Measurements from ENCODE around the gene INPP5A. TPM values are rescaled to one million over a fixed set of nuclear protein-coding genes. Genes with fewer than 3 reads are reported as not detected.
A peak's percentile ranks its signal among the peaks of the same experiment; 100 is the strongest.
"Not testable (repeated sequence)": the region's sequence is repeated elsewhere in the genome, so short reads cannot be mapped to it uniquely, and the experiment has no call there.

INPP5A gene
- total and polyA plus RNA-seq, 5 donors: 60.0 to 116 (median 97.8) TPM

DNA sequence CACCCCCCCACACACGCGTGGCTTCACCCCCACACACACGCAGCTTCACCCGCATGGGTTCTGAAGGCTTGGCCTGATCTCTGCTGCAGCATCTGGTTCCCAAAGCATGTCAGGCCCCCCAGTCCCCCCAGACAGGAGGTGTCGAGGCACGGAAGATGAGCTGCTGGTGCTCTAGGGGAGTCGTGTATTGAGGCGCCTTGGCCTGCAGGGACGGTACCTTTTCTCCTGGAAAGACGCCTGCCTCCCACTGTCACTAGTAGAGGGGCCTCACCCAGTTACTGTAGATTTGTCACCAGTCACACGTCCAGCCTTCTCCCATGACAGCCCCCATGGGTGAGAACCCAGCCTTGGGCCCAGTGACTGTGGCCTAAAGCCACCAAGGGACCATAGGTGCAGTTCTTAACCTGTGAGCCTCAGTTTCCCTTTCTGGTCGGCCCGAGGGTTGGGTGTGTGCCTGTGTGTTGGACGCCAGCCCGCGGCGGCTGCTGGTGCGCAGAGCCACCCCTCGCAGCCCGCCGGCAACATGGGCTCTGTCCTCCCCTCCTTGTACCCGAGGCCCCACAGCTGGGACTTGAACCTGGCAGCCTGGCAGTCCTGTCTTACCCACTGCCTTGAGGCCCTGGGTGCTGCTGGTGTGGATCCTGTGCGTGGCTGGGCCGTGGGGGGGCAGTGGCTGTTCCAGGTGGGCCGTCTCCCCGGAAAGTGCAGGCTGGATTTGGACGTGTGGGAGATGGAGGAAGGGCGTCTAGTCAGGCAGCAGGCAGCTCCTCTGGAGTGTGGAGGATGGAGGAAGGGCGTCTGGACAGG is 166.6 kb downstream of the INPP5A start:
- no peak overlapping the region for H3K4me3 ChIP-seq (ENCODE audit: low read length)
- no peaks in the 10 kb centered on the region for H3K9me3 ChIP-seq (ENCODE audit: control insufficient read depth, low read length)
- intact Hi-C loops (cut with DNase I): no loop called here
- peak in 2 of 3 donors; percentile 30 to 38 for DNase-seq
- H3K27ac ChIP-seq (ENCODE audit: low read length): no peak overlapping the region
- H3K27me3 ChIP-seq (ENCODE audit: control insufficient read depth, insufficient read depth): no peaks in the 10 kb centered on the region
- ATAC-seq: no peak
- 98% methylated on average over 29 of the region's 29 CpGs for WGBS
- H3K4me1 ChIP-seq (ENCODE audit: control insufficient read depth, insufficient read depth, low read length): no peaks in the 10 kb centered on the region

DNA sequence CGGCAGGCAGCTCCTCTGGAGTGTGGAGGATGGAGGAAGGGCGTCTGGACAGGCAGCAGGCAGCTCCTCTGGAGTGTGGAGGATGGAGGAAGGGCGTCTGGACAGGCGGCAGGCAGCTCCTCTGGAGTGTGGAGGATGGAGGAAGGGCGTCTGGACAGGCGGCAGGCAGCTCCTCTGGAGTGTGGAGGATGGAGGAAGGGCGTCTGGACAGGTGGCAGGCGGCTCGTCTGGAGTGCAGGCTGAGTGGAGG is 167.2 kb downstream of the INPP5A start:
- H3K27ac ChIP-seq (ENCODE audit: low read length); H3K4me3 ChIP-seq (ENCODE audit: low read length); H3K9me3 ChIP-seq (ENCODE audit: control insufficient read depth, low read length); H3K4me1 ChIP-seq (ENCODE audit: control insufficient read depth, insufficient read depth, low read length); H3K27me3 ChIP-seq (ENCODE audit: control insufficient read depth, insufficient read depth); ATAC-seq; DNase-seq; intact Hi-C loops (cut with DNase I): not testable (repeated sequence)
- WGBS: 93% methylated on average over 9 of the region's 9 CpGs

- intact Hi-C loops (cut with DNase I): no loop called here
- Histone ChIP-seq H3K4me1 (ENCODE audit: control insufficient read depth, insufficient read depth, low read length) (no peaks in the 10 kb centered on the region), H3K27me3 (ENCODE audit: control insufficient read depth, insufficient read depth) (no peaks in the 10 kb centered on the region), H3K27ac (ENCODE audit: low read length) (no peak overlapping the region), H3K4me3 (ENCODE audit: low read length) (no peak overlapping the region), H3K9me3 (ENCODE audit: control insufficient read depth, low read length) (no peaks in the 10 kb centered on the region)
- DNase-seq: peak; percentile 6 to 53 (median 32)
- WGBS: 97% methylated on average over 15 of the region's 15 CpGs
- no peak for ATAC-seq
These were observed 167.6 kb downstream of the INPP5A start for GRCh38 chr10:132705173-132705572.

DNA sequence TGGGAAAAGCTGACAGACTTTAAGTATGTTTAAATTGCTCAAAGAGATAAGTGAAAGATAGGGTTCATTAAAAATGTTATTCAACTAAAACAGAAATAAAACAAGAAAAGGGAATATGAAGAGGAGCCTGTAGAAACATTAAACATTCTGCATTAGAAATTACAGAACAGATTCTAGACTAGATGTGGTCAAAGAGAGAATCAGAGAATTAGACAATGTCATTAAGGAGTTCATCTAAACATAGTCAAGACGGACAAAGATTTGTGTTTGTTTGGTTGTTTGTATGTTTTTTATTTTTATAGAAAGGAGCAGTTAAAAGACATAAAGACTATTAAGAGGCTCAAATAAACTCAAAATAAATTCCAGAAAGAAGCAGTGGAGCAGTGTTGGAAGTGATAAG is 168.4 kb downstream of the INPP5A start:
- H3K4me1 ChIP-seq (ENCODE audit: control insufficient read depth, insufficient read depth, low read length): no peaks in the 10 kb centered on the region
- H3K9me3 ChIP-seq (ENCODE audit: control insufficient read depth, low read length): no peaks in the 10 kb centered on the region
- intact Hi-C loops (cut with DNase I): no loop called here
- no peak overlapping the region for H3K4me3 ChIP-seq (ENCODE audit: low read length)
- no peak overlapping the region for H3K27ac ChIP-seq (ENCODE audit: low read length)
- WGBS: 96% methylated on average over 1 of the region's 1 CpG
- no peaks in the 10 kb centered on the region for H3K27me3 ChIP-seq (ENCODE audit: control insufficient read depth, insufficient read depth)
- no peak for ATAC-seq
- no peak for DNase-seq

- H3K4me1 ChIP-seq (ENCODE audit: control insufficient read depth, insufficient read depth, low read length): no peaks in the 10 kb centered on the region
- H3K9me3 ChIP-seq (ENCODE audit: control insufficient read depth, low read length): no peaks in the 10 kb centered on the region
- 97% methylated on average over 11 of the region's 11 CpGs for WGBS
- no peaks in the 10 kb centered on the region for H3K27me3 ChIP-seq (ENCODE audit: control insufficient read depth, insufficient read depth)
- intact Hi-C loops (cut with DNase I): no loop called here
- peak; percentile 4 to 36 (median 34) for DNase-seq
- H3K27ac ChIP-seq (ENCODE audit: low read length): no peak overlapping the region
- ATAC-seq: no peak
- H3K4me3 ChIP-seq (ENCODE audit: low read length): no peak overlapping the region
These were observed 169.1 kb downstream of the INPP5A start for GRCh38 chr10:132706701-132707100.

DNA sequence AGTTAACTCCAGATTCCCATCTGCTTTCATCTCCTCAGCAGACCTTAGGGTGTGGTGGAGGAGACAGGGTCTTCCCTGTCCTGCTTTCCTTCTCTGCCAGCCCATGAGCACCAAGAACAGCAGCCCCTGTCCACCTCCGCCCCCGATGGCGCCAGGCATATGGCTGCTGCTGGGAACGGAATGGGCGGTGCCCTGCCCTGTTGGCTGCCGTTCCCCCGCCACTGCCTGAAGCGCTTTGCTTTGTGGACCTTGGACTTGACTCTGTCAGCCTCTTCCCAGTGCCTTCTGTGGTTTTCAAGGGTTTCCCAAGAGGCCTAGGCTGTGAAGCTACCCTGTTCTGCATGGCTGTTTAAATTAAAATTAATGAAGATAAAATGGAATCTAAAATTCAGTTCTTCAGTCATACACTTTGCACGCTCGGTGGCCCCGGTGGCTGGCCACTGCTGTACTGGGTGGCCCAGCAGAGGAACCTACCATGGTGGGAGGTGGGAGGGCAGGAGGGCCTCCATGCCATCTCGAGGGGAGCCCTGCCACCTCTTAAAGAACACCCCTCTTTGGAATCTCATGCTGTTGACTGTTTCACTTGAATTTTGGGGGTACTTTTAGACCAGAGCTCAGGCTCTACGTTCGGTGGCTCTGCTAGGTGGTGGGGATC is 169.7 kb downstream of the INPP5A start:
- 95% methylated on average over 14 of the region's 14 CpGs for WGBS
- Histone ChIP-seq H3K27ac (ENCODE audit: low read length) (no peak overlapping the region), H3K4me1 (ENCODE audit: control insufficient read depth, insufficient read depth, low read length) (no peaks in the 10 kb centered on the region), H3K27me3 (ENCODE audit: control insufficient read depth, insufficient read depth) (no peaks in the 10 kb centered on the region), H3K9me3 (ENCODE audit: control insufficient read depth, low read length) (no peaks in the 10 kb centered on the region), H3K4me3 (ENCODE audit: low read length) (no peak overlapping the region)
- ATAC-seq (no peak), DNase-seq (peak in 2 of 3 donors; percentile 15 to 46)
- intact Hi-C loops (cut with DNase I): no loop called here

DNA sequence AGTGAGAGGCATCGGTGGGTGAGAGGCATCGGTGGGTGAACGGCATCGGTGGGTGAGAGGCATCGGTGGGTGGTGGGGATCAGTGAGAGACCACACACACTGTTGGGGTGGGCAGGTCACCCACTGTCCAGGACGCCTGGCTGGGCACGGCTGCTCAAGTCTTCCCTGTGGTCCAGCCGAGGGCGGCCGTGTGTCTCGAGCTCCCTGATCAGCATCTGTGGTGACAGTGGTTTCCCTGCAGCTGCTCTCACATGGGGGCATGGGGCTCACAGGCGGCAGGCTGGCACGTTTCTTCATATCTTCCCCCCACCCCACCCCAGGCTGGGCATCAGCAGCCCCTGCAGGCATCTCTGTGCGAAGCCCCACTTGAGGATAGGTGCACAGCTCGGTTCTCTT is 170.2 kb downstream of the INPP5A start:
- Histone ChIP-seq H3K4me3 (ENCODE audit: low read length) (no peak overlapping the region), H3K27ac (ENCODE audit: low read length) (no peak overlapping the region), H3K4me1 (ENCODE audit: control insufficient read depth, insufficient read depth, low read length) (no peaks in the 10 kb centered on the region), H3K9me3 (ENCODE audit: control insufficient read depth, low read length) (no peaks in the 10 kb centered on the region), H3K27me3 (ENCODE audit: control insufficient read depth, insufficient read depth) (no peaks in the 10 kb centered on the region)
- WGBS: 97% methylated on average over 15 of the region's 15 CpGs
- ATAC-seq: no peak
- peak; percentile 8 to 30 (median 20) for DNase-seq
- intact Hi-C loops (cut with DNase I): no loop called here

DNA sequence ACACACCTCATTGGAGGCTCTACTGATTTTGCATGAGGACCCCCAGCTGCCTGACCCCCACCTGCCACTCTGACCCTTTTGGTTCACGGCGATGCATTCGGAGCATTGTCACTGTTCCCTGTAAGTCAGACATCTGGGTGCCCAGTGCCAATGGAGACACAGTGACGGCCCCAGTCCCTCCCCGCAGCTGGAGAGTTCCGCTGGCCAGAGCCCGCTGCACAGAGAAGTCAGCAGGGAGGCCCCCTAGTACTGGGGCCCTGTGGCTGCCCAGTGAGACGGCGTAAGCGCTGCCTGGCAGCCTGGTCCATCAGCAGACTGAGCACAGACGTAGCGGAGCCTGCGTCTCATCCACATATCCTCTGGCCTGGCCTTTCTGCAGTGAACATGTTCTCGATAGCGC is 170.9 kb downstream of the INPP5A start:
- ATAC-seq (no peak), DNase-seq (peak in 2 of 3 donors; percentile 21 to 39)
- Histone ChIP-seq H3K4me3 (ENCODE audit: low read length) (no peak overlapping the region), H3K4me1 (ENCODE audit: control insufficient read depth, insufficient read depth, low read length) (no peaks in the 10 kb centered on the region), H3K27ac (ENCODE audit: low read length) (no peak overlapping the region), H3K27me3 (ENCODE audit: control insufficient read depth, insufficient read depth) (no peaks in the 10 kb centered on the region), H3K9me3 (ENCODE audit: control insufficient read depth, low read length) (no peaks in the 10 kb centered on the region)
- 94% methylated on average over 15 of the region's 15 CpGs for WGBS
- intact Hi-C loops (cut with DNase I): no loop called here

- Histone ChIP-seq H3K27ac (ENCODE audit: low read length) (no peak overlapping the region), H3K27me3 (ENCODE audit: control insufficient read depth, insufficient read depth) (no peaks in the 10 kb centered on the region), H3K9me3 (ENCODE audit: control insufficient read depth, low read length) (no peaks in the 10 kb centered on the region), H3K4me1 (ENCODE audit: control insufficient read depth, insufficient read depth, low read length) (no peaks in the 10 kb centered on the region), H3K4me3 (ENCODE audit: low read length) (no peak overlapping the region)
- DNase-seq: peak in 2 of 3 donors; percentile 2 to 23
- ATAC-seq: no peak
- intact Hi-C loops (cut with DNase I): no loop called here
- 85% methylated on average over 4 of the region's 4 CpGs for WGBS
These were observed 171.3 kb downstream of the INPP5A start for GRCh38 chr10:132708936-132709335.

DNA sequence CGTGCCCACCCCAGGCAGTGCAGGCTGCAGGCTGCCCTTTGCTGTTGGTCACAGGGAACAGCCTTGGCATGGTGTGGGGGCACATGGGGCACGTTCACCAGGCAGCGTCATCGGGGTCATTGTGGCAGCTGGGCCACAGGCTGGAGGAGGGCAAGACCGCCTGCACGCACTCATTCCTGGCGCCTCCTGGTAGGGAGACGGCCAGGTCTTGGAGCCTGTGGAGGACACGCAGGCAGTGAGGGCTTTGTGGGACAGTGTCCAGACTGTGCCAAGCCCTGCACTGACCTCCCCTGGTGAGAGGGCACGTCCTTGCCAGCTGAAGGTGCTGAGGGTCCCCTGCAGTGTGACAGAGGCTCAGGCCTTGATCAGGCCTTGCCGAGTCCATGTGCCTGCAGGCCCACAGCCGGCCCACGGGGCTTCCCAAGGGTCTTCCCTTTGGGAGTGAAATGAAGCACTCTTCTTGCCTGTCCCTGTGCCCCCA is 171.9 kb downstream of the INPP5A start:
- ATAC-seq (no peak), DNase-seq (peak; percentile 8 to 38 (median 33))
- H3K4me3 ChIP-seq (ENCODE audit: low read length): no peak overlapping the region
- no peak overlapping the region for H3K27ac ChIP-seq (ENCODE audit: low read length)
- no peaks in the 10 kb centered on the region for H3K9me3 ChIP-seq (ENCODE audit: control insufficient read depth, low read length)
- intact Hi-C loops (cut with DNase I): no loop called here
- H3K4me1 ChIP-seq (ENCODE audit: control insufficient read depth, insufficient read depth, low read length): no peaks in the 10 kb centered on the region
- WGBS: 89% methylated on average over 13 of the region's 13 CpGs
- no peaks in the 10 kb centered on the region for H3K27me3 ChIP-seq (ENCODE audit: control insufficient read depth, insufficient read depth)

- peak; percentile 6 to 33 (median 24) for DNase-seq
These were observed 172.6 kb downstream of the INPP5A start for GRCh38 chr10:132710036-132710686.

More at GRCh38 chr10:132710036-132710686, 172.6 kb downstream of the INPP5A start:
- no peaks in the 10 kb centered on the region for H3K9me3 ChIP-seq (ENCODE audit: control insufficient read depth, low read length)
- ATAC-seq: no peak
- H3K4me3 ChIP-seq (ENCODE audit: low read length): no peak overlapping the region
- 94% methylated on average over 22 of the region's 22 CpGs for WGBS
- no peaks in the 10 kb centered on the region for H3K4me1 ChIP-seq (ENCODE audit: control insufficient read depth, insufficient read depth, low read length)
- no peaks in the 10 kb centered on the region for H3K27me3 ChIP-seq (ENCODE audit: control insufficient read depth, insufficient read depth)
- intact Hi-C loops (cut with DNase I): no loop called here
- H3K27ac ChIP-seq (ENCODE audit: low read length): no peak overlapping the region
